Mesothelial cell of epicardium (in vitro differentiated cells): Measurements from ENCODE around the gene RNF212. TPM values are rescaled to one million over a fixed set of nuclear protein-coding genes. Genes with fewer than 3 reads are reported as not detected.
"Not testable (repeated sequence)": the region's sequence is repeated elsewhere in the genome, so short reads cannot be mapped to it uniquely, and the experiment has no call there.

Source experiments
- DNase-seq, 2 experiments: peaks; one replicate each; pipeline ENCODE4 v3.0.0; 2021; ENCODE audit warnings: low spot score in 2 of 2; ENCODE audit not compliant: unreplicated experiment in 2 of 2
- H3K27ac Mint-ChIP-seq: 2 replicates; pipeline ENCODE4 v1.8.0; 2021; ENCODE audit warnings: mixed read lengths
- H3K27me3 Mint-ChIP-seq: 2 replicates; pipeline ENCODE4 v1.8.0; 2021; ENCODE audit warnings: low read depth, mixed read lengths
- H3K36me3 Mint-ChIP-seq: 2 replicates; pipeline ENCODE4 v1.8.0; 2021; ENCODE audit warnings: mixed read lengths
- H3K4me1 Mint-ChIP-seq: 2 replicates; pipeline ENCODE4 v1.8.0; 2021; ENCODE audit warnings: mixed read lengths
- H3K4me3 Mint-ChIP-seq: 2 replicates; pipeline ENCODE4 v1.8.0; 2021; ENCODE audit warnings: mild to moderate bottlenecking, moderate library complexity, mixed read lengths
- H3K9me3 Mint-ChIP-seq: 2 replicates; pipeline ENCODE4 v1.8.0; 2021; ENCODE audit warnings: mixed read lengths
- total RNA-seq: library from RNA; stranded (reverse); gene quantifications from 3 replicates; pipeline ENCODE4 v1.2.1, GENCODE V29; 2021
- TF ChIP-seq, protein P1 (sequence below): fragments of 200-600 bp; sonication (generic); IDR thresholded peaks from one replicate; pipeline ENCODE4 v1.5.0; 2021; ENCODE audit warnings: antibody characterized with exemption; ENCODE audit not compliant: unreplicated experiment

The RNF212 gene
- total RNA-seq, 1 donor from 2014 or later: 10.9 TPM

DNA sequence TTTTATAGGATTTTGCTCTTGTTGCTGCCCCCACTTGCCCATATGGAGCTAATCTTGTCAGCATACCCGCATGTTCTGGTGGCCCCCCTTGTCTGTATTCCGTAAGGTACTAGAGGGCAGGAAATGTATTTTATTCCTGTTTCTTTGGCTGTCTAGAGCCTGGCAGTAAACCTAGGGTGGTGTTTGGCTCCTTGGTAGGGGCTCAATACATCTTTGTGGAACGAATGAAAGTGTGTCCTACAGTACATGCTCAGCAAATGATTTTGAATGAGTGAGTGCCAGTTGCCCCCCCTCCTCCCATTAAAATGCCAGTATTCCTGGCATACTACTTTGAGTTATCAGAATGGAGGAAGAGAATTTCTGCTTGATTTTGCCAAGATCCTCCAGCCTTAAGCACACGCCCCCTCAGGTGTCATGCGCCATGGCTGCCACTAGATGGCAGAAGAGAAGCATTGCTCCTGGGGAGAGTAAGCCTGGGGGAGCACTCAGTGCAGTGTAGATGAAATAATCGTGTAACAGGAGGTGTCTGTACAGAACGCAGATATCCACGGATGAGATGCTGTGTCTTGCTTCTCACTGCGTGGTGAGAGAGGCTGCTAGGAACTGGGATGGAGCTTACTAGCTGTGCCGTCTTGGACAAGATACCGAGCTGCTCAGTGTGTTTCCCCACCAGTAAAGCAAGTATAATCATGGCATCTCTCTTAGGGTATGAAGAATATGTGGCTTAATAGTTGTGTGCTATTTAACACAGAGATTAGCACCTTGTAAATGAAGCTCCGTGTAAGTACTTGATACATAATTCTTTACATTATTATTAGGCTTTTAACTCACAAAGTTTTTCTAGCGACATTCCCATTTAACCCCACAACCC is 17.2 kb upstream of the RNF212 start:
- H3K27ac Mint-ChIP-seq: no peak overlapping the region
- no peaks in the 10 kb centered on the region for H3K36me3 Mint-ChIP-seq
- H3K27me3 Mint-ChIP-seq: peaks cover 58% of the 10 kb centered on the region
- no peaks in the 10 kb centered on the region for H3K9me3 Mint-ChIP-seq
- TF ChIP-seq, protein P1, sequence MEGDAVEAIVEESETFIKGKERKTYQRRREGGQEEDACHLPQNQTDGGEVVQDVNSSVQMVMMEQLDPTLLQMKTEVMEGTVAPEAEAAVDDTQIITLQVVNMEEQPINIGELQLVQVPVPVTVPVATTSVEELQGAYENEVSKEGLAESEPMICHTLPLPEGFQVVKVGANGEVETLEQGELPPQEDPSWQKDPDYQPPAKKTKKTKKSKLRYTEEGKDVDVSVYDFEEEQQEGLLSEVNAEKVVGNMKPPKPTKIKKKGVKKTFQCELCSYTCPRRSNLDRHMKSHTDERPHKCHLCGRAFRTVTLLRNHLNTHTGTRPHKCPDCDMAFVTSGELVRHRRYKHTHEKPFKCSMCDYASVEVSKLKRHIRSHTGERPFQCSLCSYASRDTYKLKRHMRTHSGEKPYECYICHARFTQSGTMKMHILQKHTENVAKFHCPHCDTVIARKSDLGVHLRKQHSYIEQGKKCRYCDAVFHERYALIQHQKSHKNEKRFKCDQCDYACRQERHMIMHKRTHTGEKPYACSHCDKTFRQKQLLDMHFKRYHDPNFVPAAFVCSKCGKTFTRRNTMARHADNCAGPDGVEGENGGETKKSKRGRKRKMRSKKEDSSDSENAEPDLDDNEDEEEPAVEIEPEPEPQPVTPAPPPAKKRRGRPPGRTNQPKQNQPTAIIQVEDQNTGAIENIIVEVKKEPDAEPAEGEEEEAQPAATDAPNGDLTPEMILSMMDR: peak; percentile 97
- H3K4me3 Mint-ChIP-seq: no peak overlapping the region
- peak in 1 of 2 experiments; percentile 79 for DNase-seq
- H3K4me1 Mint-ChIP-seq: no peaks in the 10 kb centered on the region

GRCh38 chr4:1126506-1126905 is 13.1 kb upstream of the RNF212 start:
- DNase-seq: no peak
- TF ChIP-seq, protein P1: no peak
- Mint-ChIP-seq H3K4me3 (no peak overlapping the region), H3K36me3 (no peaks in the 10 kb centered on the region), H3K27me3 (peaks cover 54% of the 10 kb centered on the region), H3K4me1 (no peaks in the 10 kb centered on the region), H3K27ac (no peak overlapping the region), H3K9me3 (no peaks in the 10 kb centered on the region)

DNA sequence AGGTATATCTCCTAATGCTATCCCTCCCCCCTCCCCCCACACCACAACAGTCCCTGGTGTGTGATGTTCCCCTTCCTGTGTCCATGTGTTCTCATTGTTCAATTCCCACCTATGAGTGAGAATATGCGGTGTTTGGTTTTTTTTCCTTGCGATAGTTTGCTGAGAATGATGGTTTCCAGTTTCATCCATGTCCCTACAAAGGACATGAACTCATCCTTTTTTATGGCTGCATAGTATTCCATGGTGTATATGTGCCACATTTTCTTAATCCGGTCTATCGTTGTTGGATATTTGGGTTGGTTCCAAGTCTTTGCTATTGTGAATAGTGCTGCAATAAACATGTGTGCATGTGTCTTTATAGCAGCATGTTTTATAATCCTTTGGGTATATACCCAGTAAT is 12.1 kb upstream of the RNF212 start:
- H3K27ac Mint-ChIP-seq, H3K4me1 Mint-ChIP-seq, H3K36me3 Mint-ChIP-seq, DNase-seq, H3K9me3 Mint-ChIP-seq, H3K4me3 Mint-ChIP-seq: not testable (repeated sequence)
- peaks cover 63% of the 10 kb centered on the region for H3K27me3 Mint-ChIP-seq

GRCh38 chr4:1124818-1125217 is 11.5 kb upstream of the RNF212 start:
- no peaks in the 10 kb centered on the region for H3K36me3 Mint-ChIP-seq
- no peaks in the 10 kb centered on the region for H3K4me1 Mint-ChIP-seq
- peaks cover 6% of the 10 kb centered on the region for H3K9me3 Mint-ChIP-seq
- H3K27me3 Mint-ChIP-seq: peaks cover 68% of the 10 kb centered on the region
- DNase-seq: no peak
- no peak overlapping the region for H3K27ac Mint-ChIP-seq
- TF ChIP-seq, protein P1: no peak
- no peak overlapping the region for H3K4me3 Mint-ChIP-seq

DNA sequence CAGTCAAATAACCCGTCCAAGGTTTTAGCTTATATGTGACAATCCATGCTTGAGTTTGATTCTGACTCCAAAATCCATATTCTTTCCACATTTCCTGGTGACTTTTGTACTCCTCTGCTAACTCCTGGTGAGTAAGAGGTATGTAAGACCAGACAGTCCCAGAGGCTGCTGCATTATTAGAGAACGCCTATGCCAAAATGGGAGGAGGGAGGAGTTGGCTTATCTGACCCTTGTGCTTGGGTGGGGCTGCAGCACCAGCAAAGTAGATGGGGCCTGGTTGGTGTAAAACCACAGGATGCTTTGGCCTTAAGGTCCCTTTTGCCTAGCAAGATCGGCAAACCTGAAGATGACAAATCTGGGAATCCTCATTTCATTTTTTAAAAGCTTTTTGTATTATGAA is 9.1 kb upstream of the RNF212 start:
- TF ChIP-seq, protein P1: no peak
- no peak for DNase-seq
- H3K27me3 Mint-ChIP-seq: peaks cover 73% of the 10 kb centered on the region
- no peak overlapping the region for H3K4me3 Mint-ChIP-seq
- peaks cover 6% of the 10 kb centered on the region for H3K9me3 Mint-ChIP-seq
- no peak overlapping the region for H3K27ac Mint-ChIP-seq
- no peaks in the 10 kb centered on the region for H3K36me3 Mint-ChIP-seq
- no peaks in the 10 kb centered on the region for H3K4me1 Mint-ChIP-seq

DNA sequence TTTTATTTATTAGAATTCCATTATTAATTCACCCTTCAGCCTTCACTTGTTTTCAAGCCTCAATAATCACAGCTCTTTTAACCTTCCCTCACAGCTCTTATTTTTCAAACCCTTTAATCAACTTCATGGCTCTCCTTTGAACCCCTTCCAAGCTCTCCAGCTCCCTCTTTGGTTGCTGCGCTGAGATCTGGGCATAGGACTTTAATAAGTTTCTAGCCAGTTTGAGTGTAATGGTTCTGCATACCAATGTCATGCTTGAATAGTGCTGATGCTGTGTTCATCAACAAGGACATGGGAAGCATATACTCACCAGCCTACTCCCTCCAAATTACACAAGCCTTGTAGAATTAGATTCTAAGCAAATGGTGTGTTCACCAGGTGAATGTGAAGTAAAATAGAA is 3.5 kb upstream of the RNF212 start:
- no peak for DNase-seq
- Mint-ChIP-seq H3K36me3 (no peaks in the 10 kb centered on the region), H3K27me3 (peaks cover 84% of the 10 kb centered on the region), H3K4me1 (no peaks in the 10 kb centered on the region), H3K9me3 (peaks cover 6% of the 10 kb centered on the region), H3K4me3 (no peak overlapping the region), H3K27ac (no peak overlapping the region)
- TF ChIP-seq, protein P1: no peak
